ENCODE data around the gene OCIAD1.

DNA sequence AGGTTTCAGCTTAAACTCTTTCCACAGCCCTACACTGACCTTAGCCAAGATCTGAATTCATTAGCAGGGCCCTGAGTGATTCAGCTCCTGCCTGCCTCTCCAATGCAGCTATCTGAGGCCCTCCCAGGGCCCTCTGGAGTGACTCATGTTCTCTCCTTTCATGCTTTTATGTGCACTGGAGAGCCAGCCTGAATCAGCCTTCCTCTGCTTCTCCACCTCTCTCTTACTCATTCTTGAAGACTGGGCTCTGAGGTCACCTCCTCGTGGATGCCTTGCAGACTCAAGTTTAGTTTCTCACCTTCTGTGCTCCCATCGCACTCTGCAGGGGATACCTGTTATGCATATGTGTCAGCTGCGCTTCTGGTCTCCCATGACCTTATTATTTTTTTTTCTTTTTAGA is 78.8 kb downstream of the OCIAD1 start:
- TF ChIP-seq, protein P1, sequence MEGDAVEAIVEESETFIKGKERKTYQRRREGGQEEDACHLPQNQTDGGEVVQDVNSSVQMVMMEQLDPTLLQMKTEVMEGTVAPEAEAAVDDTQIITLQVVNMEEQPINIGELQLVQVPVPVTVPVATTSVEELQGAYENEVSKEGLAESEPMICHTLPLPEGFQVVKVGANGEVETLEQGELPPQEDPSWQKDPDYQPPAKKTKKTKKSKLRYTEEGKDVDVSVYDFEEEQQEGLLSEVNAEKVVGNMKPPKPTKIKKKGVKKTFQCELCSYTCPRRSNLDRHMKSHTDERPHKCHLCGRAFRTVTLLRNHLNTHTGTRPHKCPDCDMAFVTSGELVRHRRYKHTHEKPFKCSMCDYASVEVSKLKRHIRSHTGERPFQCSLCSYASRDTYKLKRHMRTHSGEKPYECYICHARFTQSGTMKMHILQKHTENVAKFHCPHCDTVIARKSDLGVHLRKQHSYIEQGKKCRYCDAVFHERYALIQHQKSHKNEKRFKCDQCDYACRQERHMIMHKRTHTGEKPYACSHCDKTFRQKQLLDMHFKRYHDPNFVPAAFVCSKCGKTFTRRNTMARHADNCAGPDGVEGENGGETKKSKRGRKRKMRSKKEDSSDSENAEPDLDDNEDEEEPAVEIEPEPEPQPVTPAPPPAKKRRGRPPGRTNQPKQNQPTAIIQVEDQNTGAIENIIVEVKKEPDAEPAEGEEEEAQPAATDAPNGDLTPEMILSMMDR (conservative IDR thresholded peaks at IDR 0.05; ENCODE audit: low read length) = no peak
- no peak for TF ChIP-seq EZH2phosphoT487 (IDR thresholded peaks at IDR 0.05; ENCODE audit: borderline replicate concordance, low read depth, low read length)
